ENCODE measurements around the gene AGPS. TPM values are rescaled to one million over a fixed set of nuclear protein-coding genes. Genes with fewer than 3 reads are reported as not detected.

The AGPS gene
- total and polyA plus RNA-seq, 5 experiments from 2014 or later, result 13.0 to 25.6 (median 16.3) TPM

- Mint-ChIP-seq H3K27me3 (no peaks in the 10 kb centered on the region), H3K9me3 (no peaks in the 10 kb centered on the region), H3K27ac (peak overlapping the region in 9 of 10 donors; percentile 26 to 96 (median 91)), H3K4me3 (peak overlapping the region; percentile 87 to 97 (median 92)), H3K36me3 (peaks cover 0 to 13% (median 6%) of the 10 kb centered on the region in 3 donors), H3K4me1 (peaks cover 36 to 75% (median 66%) of the 10 kb centered on the region in 4 donors)
- ATAC-seq (no peak), DNase-seq (no peak)
- POLR2A ChIA-PET, result interaction anchor here (0.6 to 4.0 kb wide), 6 partner anchors 13 to 182 kb away, joined by 3 to 32 read pairs (median 6); partner anchors contain the start of genes HNRNPA3 and NFE2L2
Observed at GRCh38 chr2:177393824-177394593, 1.4 kb downstream of the AGPS start.

- ATAC-seq (no peak), DNase-seq (no peak)
- Mint-ChIP-seq H3K4me3 (peak overlapping the region in 9 of 10 donors; percentile 4 to 97 (median 92)), H3K36me3 (peaks cover 0 to 13% (median 6%) of the 10 kb centered on the region in 3 donors), H3K27ac (peak overlapping the region in 3 of 10 donors; percentile 1 to 45 (median 11)), H3K9me3 (no peaks in the 10 kb centered on the region), H3K27me3 (no peaks in the 10 kb centered on the region), H3K4me1 (peaks cover 35 to 78% (median 71%) of the 10 kb centered on the region in 4 donors)
- POLR2A ChIA-PET, result interaction anchor here (4.0 kb wide), 1 partner anchor 130 kb away, joined by 32 read pairs; the partner anchor contains the start of gene NFE2L2
Observed at GRCh38 chr2:177394594-177394973, 2.0 kb downstream of the AGPS start.

DNA sequence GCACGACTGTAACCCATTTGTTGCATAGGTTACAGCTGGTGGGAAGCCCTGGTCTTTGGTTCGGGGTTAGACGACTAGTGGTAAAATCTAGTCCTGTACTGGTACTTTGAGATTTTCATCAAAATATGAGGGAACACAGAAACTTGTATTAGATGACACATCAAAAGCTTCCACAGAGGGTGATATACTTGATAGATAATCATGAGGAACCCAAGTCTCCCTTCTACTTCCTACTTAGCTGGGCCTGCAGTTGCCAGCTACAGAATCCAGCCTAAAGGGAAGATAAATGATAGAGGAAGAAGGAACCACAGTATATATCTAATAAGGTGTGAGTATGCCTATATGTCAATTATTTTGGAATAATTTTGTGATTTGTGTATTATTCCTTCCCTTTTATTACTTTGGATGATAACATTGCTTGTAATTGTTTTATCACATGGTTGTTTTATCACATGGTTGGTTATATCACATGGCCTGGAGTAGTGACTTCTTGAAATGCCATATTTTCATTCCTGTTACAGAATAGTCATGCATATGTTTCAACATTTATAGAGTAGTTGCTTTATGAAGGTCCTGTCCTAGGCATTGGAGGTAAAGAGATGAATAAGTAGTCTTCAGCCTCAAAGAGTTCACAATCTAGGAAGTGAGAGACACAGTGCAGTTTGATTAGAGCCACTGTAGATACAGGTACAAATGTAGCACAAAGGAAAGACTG is 2.9 kb downstream of the AGPS start:
- H3K4me1 Mint-ChIP-seq, result peaks cover 32 to 78% (median 73%) of the 10 kb centered on the region in 4 donors
- POLR2A ChIA-PET, result no interaction called here

DNA sequence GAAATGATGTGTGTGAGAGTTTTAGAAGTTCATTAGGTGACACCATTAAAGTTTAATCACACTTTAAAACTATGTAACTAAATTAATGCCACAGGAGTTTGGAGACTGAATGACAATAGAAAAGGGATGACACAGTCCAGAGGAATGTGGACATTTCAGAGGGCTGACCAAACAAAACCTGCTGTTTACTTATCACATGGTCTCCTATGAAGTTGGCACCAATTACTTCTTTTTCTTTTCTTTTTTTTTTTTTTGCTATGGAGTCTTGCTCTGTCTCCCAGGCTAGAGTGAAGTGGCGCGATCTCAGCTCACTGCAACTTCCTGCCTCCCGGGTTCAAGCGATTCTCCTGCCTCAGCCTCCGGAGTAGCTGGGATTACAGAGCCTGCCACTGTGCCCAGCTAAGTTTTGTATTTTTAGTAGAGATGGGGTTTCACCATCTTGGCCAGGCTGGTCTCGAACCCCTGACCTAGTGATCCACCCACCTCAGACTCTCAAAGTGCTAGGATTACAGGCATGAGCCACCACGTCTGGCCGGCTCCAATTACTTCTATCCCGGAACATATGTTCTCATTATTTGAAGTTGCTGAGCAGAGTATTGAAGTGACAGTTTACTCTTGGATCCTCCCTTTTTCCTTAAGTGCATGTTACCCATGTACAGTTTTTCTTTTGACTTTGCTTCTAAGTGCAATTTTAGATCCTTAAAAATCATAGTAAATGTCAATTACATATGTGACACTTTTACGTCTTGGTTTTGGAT is 4.3 kb downstream of the AGPS start:
- H3K4me3 Mint-ChIP-seq, result no peak overlapping the region
- H3K27ac Mint-ChIP-seq, result peak overlapping the region in 1 of 10 donors; percentile 16

More for the DNA sequence above, 2.9 kb downstream of the AGPS start:
- Mint-ChIP-seq H3K4me3 (peak overlapping the region in 2 of 10 donors; percentile 0 to 4), H3K27ac (peak overlapping the region in 2 of 10 donors; percentile 22 to 36), H3K36me3 (peaks cover 0 to 13% (median 6%) of the 10 kb centered on the region in 3 donors), H3K9me3 (no peaks in the 10 kb centered on the region), H3K27me3 (no peaks in the 10 kb centered on the region)
- no peak for ATAC-seq
- no peak for DNase-seq

GRCh38 chr2:177397481-177398289 is 5.1 kb downstream of the AGPS start:
- Mint-ChIP-seq H3K36me3 (peaks cover 0 to 13% (median 6%) of the 10 kb centered on the region in 3 donors), H3K9me3 (no peaks in the 10 kb centered on the region), H3K27me3 (no peaks in the 10 kb centered on the region), H3K4me1 (peaks cover 32 to 74% (median 71%) of the 10 kb centered on the region in 4 donors), H3K27ac (no peak overlapping the region), H3K4me3 (peak overlapping the region in 1 of 10 donors; percentile 26)
- POLR2A ChIA-PET, result no interaction called here
- ATAC-seq (no peak), DNase-seq (no peak)

More for the DNA sequence above, 4.3 kb downstream of the AGPS start:
- H3K9me3 Mint-ChIP-seq, result no peaks in the 10 kb centered on the region
- DNase-seq, result no peak
- peaks cover 30 to 75% (median 72%) of the 10 kb centered on the region in 4 donors for H3K4me1 Mint-ChIP-seq
- POLR2A ChIA-PET, result no interaction called here
- no peaks in the 10 kb centered on the region for H3K27me3 Mint-ChIP-seq
- ATAC-seq, result no peak
- H3K36me3 Mint-ChIP-seq, result peaks cover 0 to 13% (median 6%) of the 10 kb centered on the region in 3 donors

DNA sequence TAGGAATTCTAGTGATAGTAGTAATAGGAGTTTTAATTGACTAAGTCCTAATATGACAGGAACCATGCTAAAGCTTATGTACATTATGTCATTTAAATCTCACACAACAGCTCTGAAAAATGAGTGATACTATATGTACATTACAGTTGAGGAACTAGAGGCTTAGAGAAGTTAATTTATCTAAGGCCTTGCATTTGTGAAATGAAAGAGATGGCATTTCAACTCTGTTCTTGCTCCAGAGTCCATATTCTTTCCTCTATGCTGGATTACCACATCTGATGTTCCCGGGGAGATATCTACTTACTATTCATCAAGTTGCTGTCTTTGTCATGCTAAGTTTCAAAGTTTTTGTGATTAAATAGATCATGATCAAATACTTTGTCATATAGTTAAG is 5.7 kb downstream of the AGPS start:
- no peak for ATAC-seq
- POLR2A ChIA-PET, result no interaction called here
- Mint-ChIP-seq H3K27me3 (no peaks in the 10 kb centered on the region), H3K9me3 (no peaks in the 10 kb centered on the region), H3K36me3 (peaks cover 0 to 13% (median 6%) of the 10 kb centered on the region in 3 donors), H3K4me1 (peaks cover 31 to 74% (median 71%) of the 10 kb centered on the region in 4 donors), H3K27ac (peak overlapping the region in 2 of 10 donors; percentile 13 to 47), H3K4me3 (no peak overlapping the region)
- DNase-seq, result no peak

GRCh38 chr2:177398791-177399190 is 6.2 kb downstream of the AGPS start:
- Mint-ChIP-seq H3K9me3 (no peaks in the 10 kb centered on the region), H3K4me1 (peaks cover 28 to 72% (median 69%) of the 10 kb centered on the region in 4 donors), H3K27me3 (no peaks in the 10 kb centered on the region), H3K4me3 (peak overlapping the region in 1 of 10 donors; percentile 33), H3K36me3 (peaks cover 0 to 13% (median 6%) of the 10 kb centered on the region in 3 donors), H3K27ac (peak overlapping the region in 3 of 10 donors; percentile 13 to 64 (median 47))
- DNase-seq (no peak), ATAC-seq (no peak)
- POLR2A ChIA-PET, result no interaction called here

DNA sequence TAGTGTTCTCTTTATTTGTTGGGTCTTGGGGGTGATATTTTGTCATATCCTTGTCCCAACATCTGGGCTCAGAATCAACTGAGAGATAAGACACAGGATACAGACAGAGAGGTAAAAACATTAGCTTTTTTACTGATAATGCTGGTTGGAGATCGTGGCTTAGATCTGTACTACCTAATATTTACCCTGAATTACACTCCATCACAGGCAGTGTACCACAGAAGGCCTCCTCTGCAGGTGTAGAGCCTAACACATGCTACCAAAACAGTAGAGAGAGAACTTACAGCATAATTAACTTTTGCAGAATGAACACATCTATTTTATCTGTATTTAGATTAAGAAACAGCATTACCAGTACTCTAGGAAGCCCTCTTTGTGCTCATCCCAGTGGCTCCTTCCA is 6.8 kb downstream of the AGPS start:
- ATAC-seq (no peak), DNase-seq (no peak)
- H3K27me3 Mint-ChIP-seq, result no peaks in the 10 kb centered on the region
- H3K4me3 Mint-ChIP-seq, result no peak overlapping the region
- POLR2A ChIA-PET, result interaction anchor here (0.6 kb wide), 1 partner anchor 9 kb away, joined by 3 read pairs; no protein-coding TSS in a partner anchor
- H3K9me3 Mint-ChIP-seq, result no peaks in the 10 kb centered on the region
- H3K4me1 Mint-ChIP-seq, result peaks cover 28 to 72% (median 69%) of the 10 kb centered on the region in 4 donors
- peak overlapping the region in 1 of 10 donors; percentile 35 for H3K27ac Mint-ChIP-seq
- H3K36me3 Mint-ChIP-seq, result peaks cover 0 to 16% (median 6%) of the 10 kb centered on the region in 3 donors

DNA sequence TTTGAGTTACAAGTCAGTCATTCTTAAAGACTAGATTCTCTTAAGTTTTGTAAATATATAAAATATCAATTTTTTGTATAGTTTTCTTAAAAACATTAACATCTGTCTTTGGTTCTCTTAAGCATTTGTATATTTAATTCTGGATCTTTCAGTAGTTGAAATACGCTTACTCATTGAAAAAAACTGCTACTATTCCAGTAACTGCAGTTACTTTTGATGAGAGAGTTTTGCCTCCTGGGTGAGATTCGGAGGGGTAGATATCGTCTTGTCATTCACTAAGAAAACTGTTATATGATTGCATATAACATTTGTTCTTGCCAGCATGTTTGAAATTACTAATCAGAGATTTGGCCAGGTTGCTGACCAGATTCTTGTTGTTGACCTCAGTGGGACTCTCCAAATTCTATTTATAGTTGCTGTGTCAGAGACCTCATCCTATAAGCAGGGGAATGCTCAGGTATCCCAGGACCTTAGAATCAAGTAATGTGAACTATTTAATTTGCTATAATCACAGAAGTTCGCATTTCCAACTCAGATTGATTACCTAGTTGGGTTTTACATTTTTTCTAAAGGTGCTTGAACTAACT is 7.9 kb downstream of the AGPS start:
- Mint-ChIP-seq H3K4me1 (peaks cover 26 to 67% (median 65%) of the 10 kb centered on the region in 4 donors), H3K4me3 (no peak overlapping the region), H3K36me3 (peaks cover 0 to 16% (median 6%) of the 10 kb centered on the region in 3 donors), H3K27ac (no peak overlapping the region), H3K9me3 (no peaks in the 10 kb centered on the region), H3K27me3 (no peaks in the 10 kb centered on the region)
- no peak for DNase-seq
- POLR2A ChIA-PET, result no interaction called here
- no peak for ATAC-seq

DNA sequence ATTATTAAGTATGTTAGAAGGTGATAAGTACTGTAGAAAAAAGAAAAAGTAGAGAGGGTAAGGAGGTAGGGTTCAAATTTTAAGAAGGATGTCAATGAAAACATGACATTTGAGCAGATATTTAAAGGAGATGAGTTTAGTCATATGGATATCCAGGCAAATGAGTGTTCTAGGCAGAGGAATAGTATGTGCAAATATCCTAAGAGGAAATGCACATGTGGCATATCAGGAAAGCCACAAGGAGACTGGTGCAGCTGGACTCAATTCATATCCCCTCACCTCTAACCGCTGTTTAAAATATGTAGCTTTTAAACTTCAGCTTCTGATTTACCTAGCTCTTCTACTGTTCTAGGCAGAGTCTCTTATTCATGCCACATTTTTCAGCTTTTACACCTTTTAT is 9.5 kb downstream of the AGPS start:
- Mint-ChIP-seq H3K27ac (peak overlapping the region in 1 of 10 donors; percentile 41), H3K4me1 (peaks cover 29 to 69% (median 67%) of the 10 kb centered on the region in 4 donors), H3K4me3 (no peak overlapping the region), H3K36me3 (peaks cover under 1 to 9% (median 2%) of the 10 kb centered on the region in 3 donors), H3K9me3 (no peaks in the 10 kb centered on the region), H3K27me3 (no peaks in the 10 kb centered on the region)
- DNase-seq (no peak), ATAC-seq (no peak)
- POLR2A ChIA-PET, result no interaction called here

- H3K27me3 Mint-ChIP-seq, result no peaks in the 10 kb centered on the region
- peaks cover 0 to 2% (median 0%) of the 10 kb centered on the region in 9 donors for H3K9me3 Mint-ChIP-seq
- POLR2A ChIA-PET, result interaction anchor here (1.0 kb wide), 1 partner anchor 8 kb away, joined by 3 read pairs; no protein-coding TSS in a partner anchor
- H3K27ac Mint-ChIP-seq, result no peak overlapping the region
- ATAC-seq, result no peak
- H3K36me3 Mint-ChIP-seq, result peaks cover 3 to 4% (median 4%) of the 10 kb centered on the region in 3 donors
- DNase-seq, result no peak
- H3K4me3 Mint-ChIP-seq, result no peak overlapping the region
- peaks cover 30 to 68% (median 62%) of the 10 kb centered on the region in 4 donors for H3K4me1 Mint-ChIP-seq
Observed at GRCh38 chr2:177403838-177404237, 11.3 kb downstream of the AGPS start.
